Hepatocyte (in vitro differentiated cells): ENCODE results near the gene BLOC1S4.

Experiments
- EZH2 ChIP-seq: fragments of 200-600 bp; sonication (generic); IDR thresholded peaks from 2 replicates; pipeline ENCODE4 v1.6.1; 2016; ENCODE audit warnings: antibody characterized with exemption, mild to moderate bottlenecking, borderline replicate concordance
- EZH2phosphoT487 ChIP-seq: fragments of 200-600 bp; sonication (generic); IDR thresholded peaks from one replicate; pipeline ENCODE4 v1.6.1; 2018; ENCODE audit warnings: antibody characterized with exemption, mild to moderate bottlenecking, low read depth, moderate library complexity; ENCODE audit not compliant: unreplicated experiment, severe bottlenecking
- TF ChIP-seq, protein P1 (sequence below): fragments of 200-600 bp; sonication (generic); IDR thresholded peaks from 2 replicates; pipeline ENCODE4 v1.5.1; 2016; ENCODE audit warnings: antibody characterized with exemption, mild to moderate bottlenecking; ENCODE audit not compliant: poor library complexity

DNA sequence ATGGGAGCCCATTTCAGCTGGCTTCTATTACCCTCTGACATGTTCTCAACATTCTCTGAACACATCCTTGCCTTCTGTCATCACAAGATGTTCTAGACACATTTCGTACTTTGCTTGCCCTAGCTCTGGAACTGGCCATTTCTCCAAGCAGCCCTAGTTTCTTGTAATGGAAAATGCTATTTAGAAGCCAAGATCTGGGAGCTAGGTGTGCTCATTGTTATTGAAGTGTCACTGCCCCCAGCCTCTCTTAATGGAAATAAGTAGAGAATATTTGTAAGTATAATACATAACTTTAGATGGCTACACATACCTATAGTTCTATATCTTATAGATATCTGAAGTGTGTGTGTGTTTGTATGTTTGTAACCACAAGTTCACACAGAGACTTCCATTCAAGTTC, 13.2 kb upstream of the BLOC1S4 start:
- TF ChIP-seq, protein P1, sequence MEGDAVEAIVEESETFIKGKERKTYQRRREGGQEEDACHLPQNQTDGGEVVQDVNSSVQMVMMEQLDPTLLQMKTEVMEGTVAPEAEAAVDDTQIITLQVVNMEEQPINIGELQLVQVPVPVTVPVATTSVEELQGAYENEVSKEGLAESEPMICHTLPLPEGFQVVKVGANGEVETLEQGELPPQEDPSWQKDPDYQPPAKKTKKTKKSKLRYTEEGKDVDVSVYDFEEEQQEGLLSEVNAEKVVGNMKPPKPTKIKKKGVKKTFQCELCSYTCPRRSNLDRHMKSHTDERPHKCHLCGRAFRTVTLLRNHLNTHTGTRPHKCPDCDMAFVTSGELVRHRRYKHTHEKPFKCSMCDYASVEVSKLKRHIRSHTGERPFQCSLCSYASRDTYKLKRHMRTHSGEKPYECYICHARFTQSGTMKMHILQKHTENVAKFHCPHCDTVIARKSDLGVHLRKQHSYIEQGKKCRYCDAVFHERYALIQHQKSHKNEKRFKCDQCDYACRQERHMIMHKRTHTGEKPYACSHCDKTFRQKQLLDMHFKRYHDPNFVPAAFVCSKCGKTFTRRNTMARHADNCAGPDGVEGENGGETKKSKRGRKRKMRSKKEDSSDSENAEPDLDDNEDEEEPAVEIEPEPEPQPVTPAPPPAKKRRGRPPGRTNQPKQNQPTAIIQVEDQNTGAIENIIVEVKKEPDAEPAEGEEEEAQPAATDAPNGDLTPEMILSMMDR: no peak
- no peak for TF ChIP-seq EZH2
- no peak for TF ChIP-seq EZH2phosphoT487
